ENCODE measurements around the gene SNX3.
"Not testable (repeated sequence)": the region's sequence is repeated elsewhere in the genome, so short reads cannot be mapped to it uniquely, and the experiment has no call there.

The SNX3 gene

DNA sequence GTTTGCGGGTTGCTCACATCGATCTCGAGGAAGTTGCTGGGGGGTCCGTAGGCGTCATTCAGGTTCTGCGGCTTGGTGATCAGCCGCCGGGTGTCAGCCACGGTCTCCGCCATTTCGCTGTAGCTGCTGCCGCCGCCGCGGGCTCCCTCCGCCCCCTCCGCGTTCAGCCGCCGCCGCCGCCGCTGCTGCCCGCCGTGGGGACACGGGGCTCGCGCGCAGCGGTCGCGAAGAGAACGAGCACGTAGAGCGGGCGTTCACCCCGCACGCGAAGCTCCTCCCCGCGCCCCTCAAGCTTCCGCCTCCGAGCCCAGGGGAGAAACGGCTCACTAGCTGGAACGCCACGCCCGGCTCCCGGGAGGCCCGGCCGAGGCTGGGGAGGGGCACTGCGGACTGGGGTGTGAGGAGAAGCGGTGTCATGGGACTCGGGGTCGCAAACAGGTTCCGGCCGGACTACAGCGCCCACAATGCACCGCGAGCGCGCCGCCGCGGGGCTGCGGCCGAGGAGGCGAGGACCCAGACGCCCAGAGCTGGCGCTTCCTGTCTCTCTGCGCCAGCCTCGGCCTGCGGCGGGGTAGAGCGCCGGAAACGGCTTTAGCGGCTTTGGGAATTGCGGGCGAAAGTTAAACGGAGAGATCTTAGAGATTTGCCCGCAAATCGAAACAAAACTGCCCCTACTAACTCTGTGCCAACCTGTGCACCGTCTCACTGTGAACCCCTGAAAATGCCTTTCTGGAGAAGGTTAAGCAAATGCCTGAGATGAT, at the start of gene SNX3:
Gene SNX3 (minus strand): TSS at position 232 of the 761 bp plus-strand sequence. CDS start 119 bp downstream, at position 113.
- peak; percentile 92 for DNase-seq

DNA sequence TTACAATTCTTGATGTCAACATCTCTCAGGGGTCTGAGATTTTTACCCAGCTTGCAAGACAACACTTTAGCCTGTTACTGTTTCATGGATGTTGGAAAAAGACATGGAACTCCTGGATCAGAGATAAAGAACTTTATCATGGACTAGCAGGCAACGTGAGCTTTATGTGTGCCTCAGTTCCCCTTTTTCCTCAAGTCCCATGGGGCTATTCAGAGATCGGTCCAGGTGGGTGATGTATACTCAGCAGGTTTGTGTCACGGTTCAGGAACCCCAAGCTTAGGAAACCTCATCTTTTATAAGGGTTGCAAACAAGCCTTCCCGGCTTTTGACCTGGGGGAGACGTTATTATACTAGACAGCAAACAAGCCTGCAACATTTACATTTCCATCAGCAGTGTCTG, 49.0 kb upstream of the SNX3 start:
- DNase-seq: no peak

DNA sequence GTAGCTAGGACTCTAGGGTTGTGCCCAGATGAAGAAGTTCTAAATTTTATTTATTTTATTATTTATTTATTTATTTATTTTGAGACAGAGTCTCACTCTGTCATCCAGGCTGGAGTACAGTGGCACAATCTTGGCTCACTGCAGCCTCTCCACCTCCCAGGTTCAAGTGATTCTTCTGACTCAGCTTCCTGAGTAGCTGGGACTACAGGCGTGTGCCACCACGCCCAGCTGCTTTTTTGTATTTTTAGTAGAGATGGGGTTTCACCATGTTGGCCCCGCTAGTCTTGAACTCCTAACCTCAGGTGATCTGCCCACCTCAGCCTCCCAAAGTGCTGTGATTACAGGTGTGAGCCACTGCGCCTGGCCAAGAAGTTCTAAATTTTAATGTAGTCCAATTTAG, 47.8 kb upstream of the SNX3 start:
- not testable (repeated sequence) for DNase-seq

DNA sequence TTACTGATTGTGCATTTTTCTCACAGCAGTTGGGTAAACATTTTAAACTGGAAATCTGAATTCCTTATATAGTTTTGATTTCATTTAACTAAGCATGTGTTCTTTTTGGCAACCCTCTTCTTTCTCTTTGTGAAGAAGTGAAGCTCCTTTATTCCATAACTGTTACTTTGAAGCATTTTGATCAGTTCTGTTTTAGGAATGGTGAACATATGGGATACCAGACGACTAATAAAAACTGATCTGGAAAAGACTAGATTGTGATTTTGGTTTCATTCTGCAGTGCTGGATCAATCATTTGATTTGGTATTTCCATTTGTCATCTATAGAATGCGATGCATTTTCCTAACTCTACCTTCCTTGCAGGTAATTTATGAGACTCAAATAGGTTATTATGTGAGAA, 43.8 kb upstream of the SNX3 start:
- DNase-seq: no peak

- no peak for DNase-seq
Observed at GRCh38 chr6:108302386-108302785, 41.5 kb upstream of the SNX3 start.

GRCh38 chr6:108295676-108296075, 34.8 kb upstream of the SNX3 start:
- DNase-seq: no peak

DNA sequence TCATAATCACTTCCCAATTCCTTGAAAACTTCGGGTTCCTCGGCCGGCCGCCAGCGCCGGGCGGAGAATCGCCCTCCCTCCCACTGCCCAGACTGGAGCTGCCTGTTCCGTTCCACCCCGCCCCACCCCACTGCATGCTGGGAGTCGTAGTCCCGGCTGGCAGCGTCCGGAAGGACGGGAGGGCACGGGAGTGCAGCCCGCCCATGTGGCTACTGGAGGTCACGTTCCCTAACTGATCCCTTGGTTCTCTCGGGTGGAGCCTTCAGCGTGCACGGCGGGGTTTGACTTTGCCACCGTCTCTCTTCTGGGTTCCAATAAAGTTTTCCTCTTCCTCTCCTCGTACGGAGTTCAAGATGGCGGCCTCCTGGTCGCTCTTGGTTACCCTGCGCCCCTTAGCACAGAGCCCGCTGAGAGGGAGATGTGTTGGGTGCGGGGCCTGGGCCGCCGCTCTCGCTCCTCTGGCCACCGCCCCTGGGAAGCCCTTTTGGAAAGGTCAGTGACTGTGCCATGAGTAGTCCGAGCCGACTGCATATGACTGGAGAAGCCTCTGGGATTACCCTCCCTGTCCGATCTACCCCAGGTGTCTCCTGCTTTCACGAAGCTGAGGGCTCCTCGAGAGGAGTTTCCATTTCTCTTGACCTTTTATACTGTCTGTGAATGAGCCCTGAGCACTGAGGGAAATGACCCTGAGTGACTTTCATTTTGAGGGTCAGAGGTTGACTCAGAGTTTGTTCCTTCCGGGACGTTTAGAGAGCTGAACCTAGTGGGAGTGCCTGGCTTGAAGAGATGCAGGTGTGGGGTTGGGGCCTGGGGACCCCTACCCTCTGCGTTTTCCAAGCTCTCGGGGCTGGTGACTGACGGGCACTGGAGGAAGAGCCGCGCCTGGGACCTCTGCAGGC, 34.1 kb upstream of the SNX3 start, which contains the start of gene AFG1L:
Gene AFG1L (plus strand): TSS at position 328 of the 899 bp plus-strand sequence. CDS start 26 bp downstream, at position 354.
- DNase-seq: peak; percentile 57

- peak; percentile 57 for DNase-seq
Observed at GRCh38 chr6:108294297-108294726, 33.5 kb upstream of the SNX3 start.

DNA sequence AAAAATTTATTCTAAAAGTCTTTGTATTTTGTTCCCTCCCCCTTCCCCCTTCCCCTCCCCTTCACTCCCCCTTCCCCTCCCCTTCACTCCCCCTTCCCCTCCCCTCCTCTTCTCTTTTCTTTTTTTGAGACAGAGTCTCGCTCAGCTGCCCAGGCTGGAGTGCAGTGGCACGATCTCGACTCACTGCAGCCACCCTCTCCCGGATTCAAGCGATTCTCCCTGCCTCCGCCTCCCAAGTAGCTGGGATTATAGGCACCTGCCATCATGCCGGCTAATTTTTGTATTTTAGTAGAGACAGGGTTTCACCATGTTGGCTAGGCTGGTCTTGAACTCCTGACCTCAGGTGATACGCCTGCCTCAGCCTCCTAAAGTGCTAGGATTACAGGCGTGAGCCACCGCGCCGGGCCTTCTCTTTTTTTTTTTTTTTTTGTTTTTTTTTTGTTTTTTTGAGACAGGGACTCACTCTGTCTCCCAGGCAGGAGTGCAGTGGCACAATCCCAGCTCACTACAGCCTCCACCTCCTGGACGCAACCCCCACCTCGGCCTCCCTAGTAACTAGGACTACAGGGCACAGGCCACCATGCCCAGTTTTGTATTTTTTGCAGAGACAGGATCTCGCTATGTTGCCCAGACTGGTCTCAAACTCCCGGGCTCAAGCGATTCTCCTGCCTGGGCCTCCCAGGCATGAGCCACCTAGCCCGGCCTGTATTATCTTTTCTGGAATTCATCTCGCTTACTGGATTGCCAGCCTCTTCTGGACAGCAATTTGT, 32.9 kb upstream of the SNX3 start:
- DNase-seq: no peak

- DNase-seq: not testable (repeated sequence)
Observed at GRCh38 chr6:108292561-108292960, 31.7 kb upstream of the SNX3 start.

- no peak for DNase-seq
Observed at GRCh38 chr6:108291091-108291490, 30.3 kb upstream of the SNX3 start.

GRCh38 chr6:108288742-108289141, 27.9 kb upstream of the SNX3 start:
- no peak for DNase-seq

GRCh38 chr6:108287373-108287772, 26.5 kb upstream of the SNX3 start:
- DNase-seq: no peak

- no peak for DNase-seq
Observed at GRCh38 chr6:108286366-108286765, 25.5 kb upstream of the SNX3 start.

DNA sequence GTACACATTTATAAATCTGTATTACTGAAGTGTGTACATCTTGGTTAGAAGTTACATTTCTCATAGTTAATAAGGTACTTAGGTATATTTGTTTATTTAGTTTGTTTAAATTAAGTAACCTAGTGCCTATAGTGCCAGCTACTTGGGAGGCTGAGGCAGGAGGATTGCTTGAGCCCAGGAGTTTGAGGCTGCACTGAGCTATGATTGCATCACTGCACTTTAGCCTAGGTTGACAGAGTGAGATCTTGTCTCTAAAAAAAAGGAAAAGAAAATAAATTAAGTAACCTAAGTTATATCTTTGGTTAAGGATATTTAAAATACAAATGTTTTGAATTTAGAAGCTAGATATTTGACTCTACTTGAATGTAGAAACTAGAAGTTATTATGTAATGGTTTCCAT, 24.5 kb upstream of the SNX3 start:
- DNase-seq: no peak

GRCh38 chr6:108277831-108278230, 17.0 kb upstream of the SNX3 start:
- no peak for DNase-seq

DNA sequence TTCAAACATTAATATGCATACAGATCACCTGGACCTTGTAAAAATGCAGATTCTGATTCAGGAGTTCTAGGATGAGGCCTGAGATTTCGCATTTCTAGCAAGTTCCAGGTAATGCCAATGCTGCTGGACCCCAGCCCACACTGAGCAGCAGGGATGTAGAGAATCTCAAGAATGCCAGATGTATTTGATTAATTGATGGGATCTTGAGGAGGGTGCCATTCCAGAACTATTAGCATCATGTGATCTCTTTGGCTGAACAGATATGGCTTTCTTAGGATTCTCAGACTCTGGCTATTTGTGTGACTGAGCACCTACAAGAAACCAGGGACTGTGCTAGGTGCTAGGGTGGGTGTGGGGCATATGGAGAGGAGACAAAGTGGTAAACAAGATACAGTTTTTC, 16.5 kb upstream of the SNX3 start:
- DNase-seq: no peak

- no peak for DNase-seq
Observed at GRCh38 chr6:108275976-108276375, 15.1 kb upstream of the SNX3 start.

- DNase-seq: no peak
Observed at GRCh38 chr6:108274546-108274945, 13.7 kb upstream of the SNX3 start.

DNA sequence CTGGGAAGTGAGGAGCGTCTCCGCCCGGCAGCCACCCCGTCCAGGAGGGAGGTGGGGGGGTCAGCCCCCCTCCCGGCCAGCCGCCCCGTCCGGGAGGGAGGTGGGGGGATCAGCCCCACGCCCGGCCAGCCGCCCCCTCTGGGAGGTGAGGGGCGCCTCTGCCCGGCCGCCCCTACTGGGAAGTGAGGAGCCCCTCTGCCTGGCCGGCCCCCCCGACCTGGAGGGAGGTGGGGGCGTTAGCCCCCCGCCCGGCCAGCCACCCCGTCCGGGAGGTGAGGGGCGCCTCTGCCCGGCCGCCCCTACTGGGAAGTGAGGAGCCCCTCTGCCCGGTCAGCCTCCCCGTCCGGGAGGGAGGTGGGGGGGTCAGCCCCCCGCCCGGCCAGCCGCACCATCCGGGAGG, 9.1 kb upstream of the SNX3 start:
- DNase-seq: not testable (repeated sequence)

- no peak for DNase-seq
Observed at GRCh38 chr6:108268845-108269244, 8.0 kb upstream of the SNX3 start.

DNA sequence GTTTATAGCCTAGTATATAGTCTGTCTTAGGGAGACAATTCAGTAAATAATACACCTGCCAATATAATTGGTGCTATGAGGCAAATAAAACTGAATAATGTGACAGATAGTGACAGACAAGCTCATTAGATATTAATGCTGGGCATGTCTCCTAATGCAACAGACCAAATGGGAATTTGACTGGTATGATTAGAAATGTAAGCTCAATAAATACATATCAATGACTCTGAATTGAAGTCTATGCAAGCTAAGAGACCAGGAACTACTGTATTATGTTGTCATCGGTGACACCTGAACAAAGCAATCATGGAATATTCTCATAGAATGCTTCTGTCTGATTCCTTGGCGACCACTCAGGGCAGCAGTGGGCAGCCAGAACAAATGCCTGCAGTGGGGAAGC, 2.5 kb upstream of the SNX3 start:
- DNase-seq: no peak

Data from NCI-H1694 treated with DMSO at 0.1 percent for 48 hours (cell line).